Erythroblast (primary cell): ENCODE results near the gene RNF41.
"Not testable (repeated sequence)": the region's sequence is repeated elsewhere in the genome, so short reads cannot be mapped to it uniquely, and the experiment has no call there.

Source experiments
- GATA1 ChIP-seq: IDR thresholded peaks from 2 replicates; pipeline ENCODE4 v1.6.1; 2011; ENCODE audit warnings: low read depth, mild to moderate bottlenecking, control low read depth, low read length, moderate library complexity
- POLR2A ChIP-seq: IDR thresholded peaks from 2 replicates; pipeline ENCODE4 v1.6.1; 2011; ENCODE audit warnings: mild to moderate bottlenecking, low read length

- not testable (repeated sequence) for TF ChIP-seq POLR2A, GATA1
Observed at GRCh38 chr12:56196818-56197550, 24.7 kb downstream of the RNF41 start.
